ENCODE data around the gene SLC9B2. TPM values are rescaled to one million over a fixed set of nuclear protein-coding genes. Genes with fewer than 3 reads are reported as not detected.

The SLC9B2 gene
- polyA plus RNA-seq, 1 of the 3 experiments (the other 2 are of a cell fraction), result 11.2 TPM

DNA sequence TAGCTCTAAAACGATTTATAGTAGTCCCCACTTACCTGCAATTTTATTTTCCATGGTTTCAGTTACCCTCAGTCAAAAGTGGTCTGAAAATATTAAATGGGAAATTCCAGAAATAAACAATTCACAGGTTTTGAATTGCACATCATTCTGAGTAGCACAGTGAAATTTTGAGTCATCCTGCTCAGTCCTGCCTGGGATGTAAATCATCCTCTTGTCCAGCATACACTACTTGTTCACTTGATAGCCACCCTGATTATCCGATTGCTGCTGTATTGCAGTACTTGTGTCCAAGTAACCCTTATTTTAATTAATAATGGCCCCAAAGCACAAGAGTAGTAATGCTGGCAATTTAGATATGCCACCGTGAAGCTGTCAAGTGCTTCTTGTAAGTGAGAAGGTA is 46.6 kb upstream of the SLC9B2 start:
- Histone ChIP-seq H3K9me2 (no peaks in the 10 kb centered on the region), H3K9me3 (no peaks in the 10 kb centered on the region), H3K4me3 (ENCODE audit: low read depth in 2 of 2, low read length in 1 of 2) (no peak overlapping the region), H3K4me2 (no peak overlapping the region), H3K36me3 (replicated peaks in 1 of 2; ENCODE audit: control insufficient read depth in 1 of 2, insufficient read depth in 2 of 2, low read length in 1 of 2) (peaks cover 25 to 30% of the 10 kb centered on the region in 2 experiments), H4K20me1 (ENCODE audit: insufficient read depth) (no peaks in the 10 kb centered on the region), H3F3A (replicated peaks; ENCODE audit: insufficient read depth) (no peaks in the 10 kb centered on the region), H3K9ac (no peak overlapping the region), H3K27ac (ENCODE audit: low read depth in 2 of 2, low read length in 1 of 2) (no peak overlapping the region), H3K4me1 (ENCODE audit: control insufficient read depth in 1 of 2, insufficient read depth in 2 of 2, low read depth in 1 of 2, low read length in 1 of 2) (no peaks in the 10 kb centered on the region), H3K27me3 (ENCODE audit: insufficient read depth) (no peaks in the 10 kb centered on the region), H3K79me2 (ENCODE audit: insufficient read depth) (no peaks in the 10 kb centered on the region; the same call in 1 of the 2 replicates), H2AFZ (ENCODE audit: low read depth) (no peak overlapping the region)
- CTCF ChIA-PET, result no interaction called here
- 50% methylated on average over 3 of the region's 3 CpGs for WGBS (ENCODE audit: low lambda C conversion rate)
- no peak for DNase-seq
- TF ChIP-seq, protein P1, sequence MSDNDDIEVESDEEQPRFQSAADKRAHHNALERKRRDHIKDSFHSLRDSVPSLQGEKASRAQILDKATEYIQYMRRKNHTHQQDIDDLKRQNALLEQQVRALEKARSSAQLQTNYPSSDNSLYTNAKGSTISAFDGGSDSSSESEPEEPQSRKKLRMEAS (IDR thresholded peaks at IDR 0.05; ENCODE audit: low read depth), result no peak
- TF ChIP-seq CHD2 (IDR thresholded peaks at IDR 0.05; ENCODE audit: low read length, partially characterized antibody) (no peak), EZH2phosphoT487 (IDR thresholded peaks at IDR 0.05; ENCODE audit: borderline replicate concordance, low read depth) (no peak), ELF1 (IDR thresholded peaks at IDR 0.05) (no peak), TAF1 (IDR thresholded peaks at IDR 0.05; ENCODE audit: borderline replicate concordance, low read depth, low read length) (no peak), GABPA (IDR thresholded peaks at IDR 0.05; ENCODE audit: low read depth) (no peak), SMC3 (IDR thresholded peaks at IDR 0.05; ENCODE audit: low read depth, low read length) (no peak), YY1 (IDR thresholded peaks at IDR 0.05; ENCODE audit: low read depth) (no peak), FOXJ3 (CRISPR knock-in tag; IDR thresholded peaks at IDR 0.05) (no peak), GATA2 (CRISPR knock-in tag; IDR thresholded peaks at IDR 0.05) (no peak), RCOR1 (IDR thresholded peaks at IDR 0.05; ENCODE audit: low read length) (no peak), TCF12 (IDR thresholded peaks at IDR 0.05) (no peak), TEAD4 (IDR thresholded peaks at IDR 0.05; ENCODE audit: borderline replicate concordance, insufficient read depth) (no peak), FOSL2 (IDR thresholded peaks at IDR 0.05; ENCODE audit: borderline replicate concordance, low read depth) (no peak), NFIC (IDR thresholded peaks at IDR 0.05; ENCODE audit: borderline replicate concordance) (no peak), RAD21 (IDR thresholded peaks at IDR 0.05; ENCODE audit: low read length) (no peak)
- TF ChIP-seq, protein P2, sequence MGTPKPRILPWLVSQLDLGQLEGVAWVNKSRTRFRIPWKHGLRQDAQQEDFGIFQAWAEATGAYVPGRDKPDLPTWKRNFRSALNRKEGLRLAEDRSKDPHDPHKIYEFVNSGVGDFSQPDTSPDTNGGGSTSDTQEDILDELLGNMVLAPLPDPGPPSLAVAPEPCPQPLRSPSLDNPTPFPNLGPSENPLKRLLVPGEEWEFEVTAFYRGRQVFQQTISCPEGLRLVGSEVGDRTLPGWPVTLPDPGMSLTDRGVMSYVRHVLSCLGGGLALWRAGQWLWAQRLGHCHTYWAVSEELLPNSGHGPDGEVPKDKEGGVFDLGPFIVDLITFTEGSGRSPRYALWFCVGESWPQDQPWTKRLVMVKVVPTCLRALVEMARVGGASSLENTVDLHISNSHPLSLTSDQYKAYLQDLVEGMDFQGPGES (IDR thresholded peaks at IDR 0.05; ENCODE audit: low read depth, low read length), result no peak
- POLR2A ChIA-PET, result no interaction called here

DNA sequence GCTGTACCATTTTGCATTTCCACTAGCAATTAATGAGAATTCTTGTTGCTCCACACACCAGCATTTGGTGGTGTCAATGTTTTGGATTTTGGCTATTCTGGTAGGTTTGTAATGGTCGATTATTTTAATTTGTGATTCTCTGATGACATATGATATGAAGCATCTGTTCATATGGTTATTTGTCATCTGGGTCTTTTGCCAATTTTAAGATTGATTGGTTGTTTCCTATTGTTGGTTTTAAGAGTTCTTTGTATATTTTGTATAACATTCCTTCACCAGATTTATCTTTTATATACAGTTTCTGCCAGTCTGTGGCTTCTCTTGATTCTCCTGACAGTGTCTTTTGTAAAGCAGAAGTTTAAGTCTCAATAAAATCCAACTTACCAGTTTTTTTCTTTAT is 41.6 kb upstream of the SLC9B2 start:
- no peak overlapping the region for H3K4me3 ChIP-seq (ENCODE audit: low read depth in 2 of 2, low read length in 1 of 2)
- no peaks in the 10 kb centered on the region for H3K9me3 ChIP-seq
- H3K4me1 ChIP-seq (ENCODE audit: control insufficient read depth in 1 of 2, insufficient read depth in 2 of 2, low read depth in 1 of 2, low read length in 1 of 2), result no peaks in the 10 kb centered on the region
- WGBS (ENCODE audit: low lambda C conversion rate), result 84% methylated on average over 1 of the region's 1 CpG
- peaks cover 18 to 23% of the 10 kb centered on the region in 2 experiments for H3K36me3 ChIP-seq (replicated peaks in 1 of 2; ENCODE audit: control insufficient read depth in 1 of 2, insufficient read depth in 2 of 2, low read length in 1 of 2)
- H3K79me2 ChIP-seq (ENCODE audit: insufficient read depth), result no peaks in the 10 kb centered on the region
- H3K9ac ChIP-seq, result no peak overlapping the region
- POLR2A ChIA-PET, result no interaction called here
- H3F3A ChIP-seq (replicated peaks; ENCODE audit: insufficient read depth), result peaks cover 3% of the 10 kb centered on the region
- no peaks in the 10 kb centered on the region for H3K9me2 ChIP-seq
- TF ChIP-seq NRF1 (IDR thresholded peaks at IDR 0.05; ENCODE audit: low read depth, low read length) (no peak), EZH2phosphoT487 (IDR thresholded peaks at IDR 0.05; ENCODE audit: borderline replicate concordance, low read depth) (no peak), SMC3 (IDR thresholded peaks at IDR 0.05; ENCODE audit: low read depth, low read length) (no peak)
- H2AFZ ChIP-seq (ENCODE audit: low read depth), result no peak overlapping the region
- H3K27me3 ChIP-seq (ENCODE audit: insufficient read depth), result no peaks in the 10 kb centered on the region
- no peaks in the 10 kb centered on the region for H4K20me1 ChIP-seq (ENCODE audit: insufficient read depth)
- CTCF ChIA-PET, result no interaction called here
- no peak for DNase-seq
- no peak overlapping the region for H3K27ac ChIP-seq (ENCODE audit: low read depth in 2 of 2, low read length in 1 of 2)
- H3K4me2 ChIP-seq, result no peak overlapping the region
